AG09319 (cell line): Measurements from ENCODE around the gene BRAF.
A peak's percentile ranks its signal among the peaks of the same experiment; 100 is the strongest.

Experiments
- DNase-seq: peaks from one replicate; pipeline ENCODE4 v3.0.0-alpha.2; 2010; ENCODE audit warnings: low read depth; ENCODE audit errors: extremely low read depth
- CTCF ChIP-seq: IDR thresholded peaks from 2 replicates; pipeline ENCODE4 v1.5.1; 2011; ENCODE audit warnings: low read depth, mild to moderate bottlenecking, inconsistent platforms, low read length, moderate library complexity

BRAF gene

GRCh38 chr7:140675726-140676125 is 249.0 kb downstream of the BRAF start:
- no peak for TF ChIP-seq CTCF
- no peak for DNase-seq

GRCh38 chr7:140674899-140675701 is 249.6 kb downstream of the BRAF start:
- peak; percentile 58 for TF ChIP-seq CTCF
- DNase-seq, result peak; percentile 25

DNA sequence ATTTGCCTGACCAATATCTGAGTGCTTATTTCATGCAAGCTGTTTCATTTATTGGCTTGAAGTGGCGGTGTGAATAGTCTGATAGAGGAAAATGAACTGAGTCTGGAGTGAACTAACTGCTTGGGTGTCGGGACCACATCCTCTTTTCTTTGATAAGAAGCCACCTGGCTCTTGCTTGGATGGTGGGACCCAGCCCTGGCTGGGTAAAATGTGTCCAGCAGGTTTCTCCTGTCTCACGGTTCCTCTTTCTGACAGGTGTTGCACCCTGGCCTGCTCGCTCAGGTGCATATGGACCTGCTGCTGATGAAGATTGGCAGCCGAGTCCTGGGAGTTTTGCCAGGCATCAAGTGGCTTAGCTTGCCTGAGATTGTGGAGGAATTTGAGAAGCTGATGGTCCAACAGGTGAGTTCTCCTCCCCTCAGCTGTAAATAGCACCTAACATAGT is 250.4 kb downstream of the BRAF start:
- no peak for DNase-seq

GRCh38 chr7:140673774-140674155 is 251.0 kb downstream of the BRAF start:
- DNase-seq, result no peak

More for the DNA sequence above, 250.4 kb downstream of the BRAF start:
- TF ChIP-seq CTCF, result no peak

DNA sequence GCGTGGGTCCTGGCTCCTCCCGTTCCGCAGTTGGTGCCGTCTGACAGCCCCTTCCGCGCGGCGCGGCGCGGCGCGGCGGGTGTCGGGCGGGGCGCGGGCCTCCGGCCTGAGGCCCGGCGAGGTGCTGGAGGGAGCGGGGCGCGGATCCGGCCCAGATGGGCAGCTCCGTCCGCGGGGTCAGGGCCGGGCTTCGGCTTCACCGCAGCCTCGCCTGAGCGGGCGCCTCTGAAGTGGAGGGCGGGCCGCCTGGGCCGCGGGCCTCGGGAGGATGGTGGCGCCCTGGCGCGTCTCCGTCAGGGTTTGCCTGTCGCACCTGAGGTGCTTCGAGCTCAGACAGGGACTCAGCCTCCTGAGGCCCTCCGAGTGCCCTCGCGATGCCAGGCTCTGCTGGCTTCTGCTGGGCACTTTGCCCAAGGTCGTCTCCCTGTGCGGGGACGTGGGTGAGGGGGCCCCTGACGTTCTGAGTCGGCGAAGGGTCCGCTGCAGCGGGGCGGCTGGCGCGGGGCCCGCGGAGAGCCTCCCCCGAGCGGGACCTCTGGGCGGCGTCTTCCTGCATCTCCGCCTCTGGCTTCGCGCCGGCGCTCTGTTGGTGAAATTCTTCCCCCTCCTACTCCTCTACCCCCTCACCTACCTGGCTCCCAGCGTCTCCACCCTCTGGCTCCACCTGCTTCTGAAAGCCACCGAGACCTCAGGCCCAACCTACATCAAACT is 251.5 kb downstream of the BRAF start:
- TF ChIP-seq CTCF, result no peak
- no peak for DNase-seq

More at GRCh38 chr7:140673774-140674155, 251.0 kb downstream of the BRAF start:
- no peak for TF ChIP-seq CTCF

DNA sequence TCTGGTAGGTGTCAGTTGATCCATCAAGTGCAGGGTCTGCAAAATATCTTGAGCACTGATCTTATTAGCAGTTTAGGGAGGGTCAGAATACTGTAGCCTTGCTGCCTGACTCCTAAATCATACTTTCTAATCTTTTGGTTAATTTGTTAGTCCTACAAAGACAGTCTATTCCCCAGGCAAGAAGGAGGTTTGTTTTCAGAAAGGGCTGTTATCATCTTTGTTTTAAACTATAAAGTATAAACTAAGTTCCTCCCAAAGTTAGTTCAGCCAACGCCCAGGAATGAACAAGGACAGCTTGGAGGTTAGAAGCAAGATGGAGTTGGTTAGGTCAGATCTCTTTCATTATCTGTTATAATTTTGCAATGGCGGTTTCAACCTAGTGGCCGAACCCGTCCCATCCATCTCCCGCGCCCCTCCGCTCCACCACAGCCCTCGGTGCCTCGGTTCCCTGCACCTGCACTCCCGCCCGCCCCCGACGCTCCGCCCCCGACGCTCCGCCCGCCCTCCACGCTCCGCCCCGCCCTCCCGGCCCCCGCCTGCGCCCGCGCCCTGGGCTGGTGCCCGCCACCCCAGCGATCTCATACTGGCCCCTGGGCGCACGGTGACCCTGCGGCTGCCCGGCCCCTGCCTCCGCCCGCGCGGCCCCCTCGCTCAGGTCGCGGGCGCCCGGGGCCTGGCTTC is 252.2 kb downstream of the BRAF start, which contains the start of gene ADCK2:
TSS of gene ADCK2 (plus strand) at position 564 of the 681 bp plus-strand sequence. CDS start 386 bp downstream, outside the sequence.
- no peak for DNase-seq
- TF ChIP-seq CTCF, result no peak
